Ishikawa (cell line): ENCODE data around the gene APOL4.

Experiments used
- CEBPB ChIP-seq: IDR thresholded peaks from 2 replicates; pipeline ENCODE4 v1.6.1; 2012
- CREB1 ChIP-seq: IDR thresholded peaks from 2 replicates; pipeline ENCODE4 v1.6.1; 2012; ENCODE audit warnings: low read depth
- EGR1 ChIP-seq: IDR thresholded peaks from 2 replicates; pipeline ENCODE4 v1.6.1; 2012
- RAD21 ChIP-seq: IDR thresholded peaks from 2 replicates; pipeline ENCODE4 v1.6.1; 2012; ENCODE audit warnings: low read depth
- TAF1 ChIP-seq: IDR thresholded peaks from 2 replicates; pipeline ENCODE4 v1.6.1; 2012; ENCODE audit warnings: low read depth, mild to moderate bottlenecking
- TCF12 ChIP-seq: IDR thresholded peaks from 2 replicates; pipeline ENCODE4 v1.6.1; 2012; ENCODE audit warnings: low read depth
- ZBTB7A ChIP-seq: IDR thresholded peaks from 2 replicates; pipeline ENCODE4 v1.6.1; 2012; ENCODE audit warnings: low read depth
- TF ChIP-seq, protein P1 (sequence below): IDR thresholded peaks from 2 replicates; pipeline ENCODE4 v1.6.1; 2012
- TF ChIP-seq, protein P2 (sequence below): IDR thresholded peaks from 2 replicates; pipeline ENCODE4 v1.6.1; 2012; ENCODE audit warnings: low read depth, mild to moderate bottlenecking
- TF ChIP-seq, protein P3 (sequence below): IDR thresholded peaks from 2 replicates; pipeline ENCODE4 v1.6.1; 2012

DNA sequence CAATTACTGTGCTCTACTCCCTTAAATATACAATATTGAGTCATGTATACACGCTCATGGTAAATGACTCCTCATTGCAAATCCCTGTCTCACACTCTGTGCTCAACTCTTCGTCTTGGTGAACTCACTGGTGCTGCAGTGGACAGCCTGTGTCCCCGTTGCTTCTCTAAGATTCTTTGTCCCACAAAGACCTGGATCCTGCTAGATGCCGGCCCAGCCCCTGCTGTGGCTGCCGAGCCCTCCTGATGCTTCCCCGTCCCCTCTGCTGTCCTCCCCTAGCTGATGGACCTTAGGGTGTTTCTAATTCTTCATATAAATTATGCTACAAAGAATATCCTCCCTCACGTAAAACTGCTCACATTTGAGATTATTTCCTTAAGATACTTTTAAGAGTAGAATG, 32.2 kb upstream of the APOL4 start:
- TF ChIP-seq, protein P1, sequence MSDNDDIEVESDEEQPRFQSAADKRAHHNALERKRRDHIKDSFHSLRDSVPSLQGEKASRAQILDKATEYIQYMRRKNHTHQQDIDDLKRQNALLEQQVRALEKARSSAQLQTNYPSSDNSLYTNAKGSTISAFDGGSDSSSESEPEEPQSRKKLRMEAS, result no peak
- no peak for TF ChIP-seq TCF12
- no peak for TF ChIP-seq CEBPB
- TF ChIP-seq, protein P2, sequence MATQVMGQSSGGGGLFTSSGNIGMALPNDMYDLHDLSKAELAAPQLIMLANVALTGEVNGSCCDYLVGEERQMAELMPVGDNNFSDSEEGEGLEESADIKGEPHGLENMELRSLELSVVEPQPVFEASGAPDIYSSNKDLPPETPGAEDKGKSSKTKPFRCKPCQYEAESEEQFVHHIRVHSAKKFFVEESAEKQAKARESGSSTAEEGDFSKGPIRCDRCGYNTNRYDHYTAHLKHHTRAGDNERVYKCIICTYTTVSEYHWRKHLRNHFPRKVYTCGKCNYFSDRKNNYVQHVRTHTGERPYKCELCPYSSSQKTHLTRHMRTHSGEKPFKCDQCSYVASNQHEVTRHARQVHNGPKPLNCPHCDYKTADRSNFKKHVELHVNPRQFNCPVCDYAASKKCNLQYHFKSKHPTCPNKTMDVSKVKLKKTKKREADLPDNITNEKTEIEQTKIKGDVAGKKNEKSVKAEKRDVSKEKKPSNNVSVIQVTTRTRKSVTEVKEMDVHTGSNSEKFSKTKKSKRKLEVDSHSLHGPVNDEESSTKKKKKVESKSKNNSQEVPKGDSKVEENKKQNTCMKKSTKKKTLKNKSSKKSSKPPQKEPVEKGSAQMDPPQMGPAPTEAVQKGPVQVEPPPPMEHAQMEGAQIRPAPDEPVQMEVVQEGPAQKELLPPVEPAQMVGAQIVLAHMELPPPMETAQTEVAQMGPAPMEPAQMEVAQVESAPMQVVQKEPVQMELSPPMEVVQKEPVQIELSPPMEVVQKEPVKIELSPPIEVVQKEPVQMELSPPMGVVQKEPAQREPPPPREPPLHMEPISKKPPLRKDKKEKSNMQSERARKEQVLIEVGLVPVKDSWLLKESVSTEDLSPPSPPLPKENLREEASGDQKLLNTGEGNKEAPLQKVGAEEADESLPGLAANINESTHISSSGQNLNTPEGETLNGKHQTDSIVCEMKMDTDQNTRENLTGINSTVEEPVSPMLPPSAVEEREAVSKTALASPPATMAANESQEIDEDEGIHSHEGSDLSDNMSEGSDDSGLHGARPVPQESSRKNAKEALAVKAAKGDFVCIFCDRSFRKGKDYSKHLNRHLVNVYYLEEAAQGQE, result no peak
- no peak for TF ChIP-seq RAD21
- TF ChIP-seq TAF1, result no peak
- no peak for TF ChIP-seq EGR1
- TF ChIP-seq CREB1, result no peak
- no peak for TF ChIP-seq ZBTB7A
- TF ChIP-seq, protein P3, sequence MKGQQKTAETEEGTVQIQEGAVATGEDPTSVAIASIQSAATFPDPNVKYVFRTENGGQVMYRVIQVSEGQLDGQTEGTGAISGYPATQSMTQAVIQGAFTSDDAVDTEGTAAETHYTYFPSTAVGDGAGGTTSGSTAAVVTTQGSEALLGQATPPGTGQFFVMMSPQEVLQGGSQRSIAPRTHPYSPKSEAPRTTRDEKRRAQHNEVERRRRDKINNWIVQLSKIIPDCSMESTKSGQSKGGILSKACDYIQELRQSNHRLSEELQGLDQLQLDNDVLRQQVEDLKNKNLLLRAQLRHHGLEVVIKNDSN, result no peak
